ENCODE measurements around the gene MBP.

MBP gene

GRCh38 chr18:77092104-77093066 is 40.2 kb downstream of the MBP start:
- Histone ChIP-seq H3K4me1 (ENCODE audit: control insufficient read depth, insufficient read depth, low read length) (peaks cover 3% of the 10 kb centered on the region), H3K4me3 (ENCODE audit: low read length) (no peak overlapping the region), H3K9me3 (replicated peaks; ENCODE audit: low read length) (no peaks in the 10 kb centered on the region), H3K4me2 (ENCODE audit: low read length) (no peak overlapping the region), H3K9ac (ENCODE audit: low read depth, low read length) (no peak overlapping the region), H3K27me3 (ENCODE audit: control insufficient read depth, insufficient read depth, low read length) (peaks cover 6% of the 10 kb centered on the region), H3K36me3 (ENCODE audit: insufficient read depth, low read length) (no peaks in the 10 kb centered on the region)

DNA sequence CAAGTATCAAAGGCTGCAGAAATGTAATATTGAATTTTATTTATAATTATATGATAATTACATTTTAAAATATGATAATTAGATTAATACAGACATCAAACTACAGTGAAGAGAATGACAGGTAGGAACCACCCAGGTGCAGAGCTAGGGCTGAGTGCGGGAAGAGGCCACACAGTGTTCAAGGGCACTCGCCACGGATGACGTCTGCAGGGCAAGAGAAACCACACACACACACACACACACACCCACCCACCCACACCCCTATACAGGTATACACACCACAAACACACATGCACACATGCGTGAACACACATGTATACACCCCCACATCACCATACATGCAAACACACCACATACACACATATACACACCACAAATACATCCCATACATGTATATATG is 41.2 kb downstream of the MBP start:
- H3K36me3 ChIP-seq (ENCODE audit: insufficient read depth, low read length), result no peaks in the 10 kb centered on the region

DNA sequence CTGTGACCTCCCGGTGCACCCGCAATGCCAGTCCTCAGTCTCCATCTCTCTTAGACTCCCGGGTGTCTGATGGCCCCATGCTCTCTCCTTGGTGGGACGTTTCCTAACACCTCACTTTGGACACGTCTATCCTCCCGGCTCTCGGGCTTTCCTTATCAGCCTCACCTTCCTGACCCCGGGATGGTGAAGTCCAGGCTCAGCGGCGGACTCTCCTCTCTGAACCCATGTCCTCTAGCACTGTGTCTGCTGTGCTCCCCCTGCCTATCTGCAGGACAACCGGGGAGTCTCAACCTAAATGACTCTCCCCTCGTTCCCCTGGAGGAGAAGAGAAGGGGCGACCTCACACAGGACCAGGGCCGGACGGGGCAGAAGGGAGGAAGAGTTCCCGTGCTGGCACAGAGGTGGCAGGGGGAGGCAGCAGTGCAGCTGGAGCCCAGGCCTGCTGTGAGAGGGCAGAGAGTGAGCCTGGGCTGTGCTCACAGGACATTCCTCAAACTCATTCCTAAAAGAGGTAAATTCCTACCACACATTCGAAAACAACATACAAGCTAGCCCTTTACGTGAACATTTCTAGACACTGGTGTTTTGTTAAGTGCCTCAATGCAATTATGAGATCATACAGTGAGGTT is 41.9 kb downstream of the MBP start:
- Histone ChIP-seq H3K9me3 (replicated peaks; ENCODE audit: low read length) (no peaks in the 10 kb centered on the region), H3K27me3 (ENCODE audit: control insufficient read depth, insufficient read depth, low read length) (peaks cover 4% of the 10 kb centered on the region), H3K4me2 (ENCODE audit: low read length) (no peak overlapping the region), H3K9ac (ENCODE audit: low read depth, low read length) (no peak overlapping the region), H3K4me3 (ENCODE audit: low read length) (no peak overlapping the region), H3K36me3 (ENCODE audit: insufficient read depth, low read length) (no peaks in the 10 kb centered on the region), H3K4me1 (ENCODE audit: control insufficient read depth, insufficient read depth, low read length) (peaks cover 19% of the 10 kb centered on the region)

More for the DNA sequence above, 41.2 kb downstream of the MBP start:
- Histone ChIP-seq H3K9ac (ENCODE audit: low read depth, low read length) (no peak overlapping the region), H3K4me3 (ENCODE audit: low read length) (no peak overlapping the region), H3K9me3 (replicated peaks; ENCODE audit: low read length) (no peaks in the 10 kb centered on the region), H3K4me1 (ENCODE audit: control insufficient read depth, insufficient read depth, low read length) (peaks cover 12% of the 10 kb centered on the region), H3K4me2 (ENCODE audit: low read length) (no peak overlapping the region), H3K27me3 (ENCODE audit: control insufficient read depth, insufficient read depth, low read length) (peaks cover 4% of the 10 kb centered on the region)

GRCh38 chr18:77089723-77090285 is 42.8 kb downstream of the MBP start:
- Histone ChIP-seq H3K9me3 (replicated peaks; ENCODE audit: low read length) (no peaks in the 10 kb centered on the region), H3K27me3 (ENCODE audit: control insufficient read depth, insufficient read depth, low read length) (peaks cover 4% of the 10 kb centered on the region), H3K9ac (ENCODE audit: low read depth, low read length) (no peak overlapping the region), H3K36me3 (ENCODE audit: insufficient read depth, low read length) (no peaks in the 10 kb centered on the region), H3K4me3 (ENCODE audit: low read length) (no peak overlapping the region), H3K4me1 (ENCODE audit: control insufficient read depth, insufficient read depth, low read length) (peaks cover 19% of the 10 kb centered on the region), H3K4me2 (ENCODE audit: low read length) (no peak overlapping the region)

DNA sequence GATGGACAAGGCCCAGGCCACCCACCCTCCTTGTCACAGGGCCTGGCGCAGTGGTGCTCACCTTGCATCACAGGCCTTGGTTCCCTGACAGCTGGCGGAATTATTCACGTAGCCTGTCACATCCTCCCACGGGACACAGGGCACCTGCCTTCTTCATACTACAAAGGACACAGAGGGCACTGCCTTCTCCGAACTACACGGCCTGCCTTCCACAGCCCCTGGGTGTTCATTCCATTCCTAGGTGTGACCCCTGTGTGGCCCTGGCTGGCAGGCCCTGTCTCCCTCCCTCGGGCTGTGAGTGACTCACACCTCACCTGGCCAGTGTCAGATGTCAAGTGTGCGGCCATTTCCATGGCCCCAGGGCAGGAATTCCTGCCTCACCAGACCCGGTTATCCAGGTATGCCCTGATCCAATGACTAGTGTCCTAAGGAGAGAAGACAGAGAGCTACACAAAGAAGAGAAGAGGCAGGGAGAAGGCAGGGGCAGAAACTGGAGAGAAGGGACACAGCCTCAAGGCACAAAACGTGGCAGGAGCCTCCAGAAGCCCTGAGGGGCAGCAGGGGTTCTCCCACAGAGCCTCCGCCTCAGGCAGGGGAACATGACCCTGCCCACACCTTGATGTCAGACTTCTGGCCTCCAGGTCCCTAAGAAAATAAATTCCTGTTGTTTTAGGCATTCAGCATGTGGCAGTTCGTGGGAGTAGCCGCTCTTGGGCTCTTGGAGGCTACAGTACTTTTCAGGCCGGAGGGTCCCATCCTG is 43.4 kb downstream of the MBP start:
- H3K4me1 ChIP-seq (ENCODE audit: control insufficient read depth, insufficient read depth, low read length), result peaks cover 19% of the 10 kb centered on the region
- H3K9ac ChIP-seq (ENCODE audit: low read depth, low read length), result no peak overlapping the region
- H3K27me3 ChIP-seq (ENCODE audit: control insufficient read depth, insufficient read depth, low read length), result peaks cover 4% of the 10 kb centered on the region
- H3K36me3 ChIP-seq (ENCODE audit: insufficient read depth, low read length), result no peaks in the 10 kb centered on the region
- H3K4me3 ChIP-seq (ENCODE audit: low read length), result no peak overlapping the region
- H3K9me3 ChIP-seq (replicated peaks; ENCODE audit: low read length), result no peaks in the 10 kb centered on the region
- H3K4me2 ChIP-seq (ENCODE audit: low read length), result no peak overlapping the region

- no peaks in the 10 kb centered on the region for H3K36me3 ChIP-seq (ENCODE audit: insufficient read depth, low read length)
- peaks cover 4% of the 10 kb centered on the region for H3K27me3 ChIP-seq (ENCODE audit: control insufficient read depth, insufficient read depth, low read length)
- no peaks in the 10 kb centered on the region for H3K9me3 ChIP-seq (replicated peaks; ENCODE audit: low read length)
- H3K4me2 ChIP-seq (ENCODE audit: low read length), result peak overlapping the region; percentile 82
- H3K4me3 ChIP-seq (ENCODE audit: low read length), result peak overlapping the region; percentile 44
- H3K4me1 ChIP-seq (ENCODE audit: control insufficient read depth, insufficient read depth, low read length), result peaks cover 19% of the 10 kb centered on the region
- peak overlapping the region; percentile 69 for H3K9ac ChIP-seq (ENCODE audit: low read depth, low read length)
Measured at GRCh38 chr18:77087393-77088141, 45.0 kb downstream of the MBP start.

DNA sequence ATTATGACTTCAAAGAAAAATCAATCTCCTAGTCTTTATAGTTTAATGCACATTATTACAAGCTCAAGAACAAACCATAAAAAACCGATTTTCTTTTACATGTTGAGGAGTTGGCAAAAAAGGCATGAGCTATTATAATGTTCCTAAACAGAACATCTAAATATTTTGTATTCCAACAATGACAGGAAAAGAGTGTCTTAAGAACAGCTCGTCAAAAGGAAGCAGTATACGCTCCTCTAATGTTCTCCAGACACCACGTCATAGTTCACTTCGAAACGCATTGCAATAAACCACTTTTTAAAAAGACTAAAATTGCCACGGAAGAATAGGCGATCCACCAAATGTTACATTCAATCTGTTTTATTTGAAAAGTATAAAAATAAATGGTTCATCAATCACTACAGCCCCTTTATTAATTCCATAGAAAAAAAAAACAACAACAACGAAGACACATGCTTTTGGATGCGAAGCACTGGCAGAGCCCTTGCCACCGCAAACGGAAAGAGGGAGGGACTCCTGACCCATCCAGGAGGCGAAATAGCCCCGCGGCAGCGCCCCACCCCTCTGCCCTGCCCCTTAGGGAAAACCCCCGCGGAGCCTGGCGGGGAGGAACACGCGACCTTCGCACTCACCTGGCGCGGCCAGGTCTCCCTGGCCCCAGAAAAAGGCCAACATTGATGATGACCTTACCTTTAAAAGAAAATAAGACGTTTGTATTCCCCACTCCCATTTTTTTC is 45.8 kb downstream of the MBP start:
- no peaks in the 10 kb centered on the region for H3K36me3 ChIP-seq (ENCODE audit: insufficient read depth, low read length)
- no peaks in the 10 kb centered on the region for H3K9me3 ChIP-seq (replicated peaks; ENCODE audit: low read length)
- H3K9ac ChIP-seq (ENCODE audit: low read depth, low read length), result peak overlapping the region; percentile 69
- H3K4me1 ChIP-seq (ENCODE audit: control insufficient read depth, insufficient read depth, low read length), result peaks cover 19% of the 10 kb centered on the region
- peaks cover 4% of the 10 kb centered on the region for H3K27me3 ChIP-seq (ENCODE audit: control insufficient read depth, insufficient read depth, low read length)
- peak overlapping the region; percentile 82 for H3K4me2 ChIP-seq (ENCODE audit: low read length)
- peak overlapping the region; percentile 44 for H3K4me3 ChIP-seq (ENCODE audit: low read length)

DNA sequence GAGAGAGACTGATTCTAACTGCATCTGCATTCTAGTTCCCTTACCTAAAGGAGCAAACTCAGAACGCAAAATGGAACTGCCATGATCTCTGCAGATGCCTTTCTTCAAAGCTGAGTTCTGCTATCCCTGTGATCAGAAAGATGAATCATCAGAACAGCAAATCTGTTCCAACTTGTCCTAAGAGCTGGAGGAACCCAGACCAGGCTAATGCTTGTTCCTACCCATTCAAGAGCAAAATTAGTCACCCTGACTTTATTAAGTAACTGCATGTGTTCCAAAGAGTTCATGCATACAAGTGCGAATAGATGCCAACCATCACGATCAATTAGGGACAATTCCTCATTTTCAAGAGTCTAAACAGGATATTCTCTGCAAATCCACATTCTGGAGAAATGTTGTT is 46.5 kb downstream of the MBP start:
- Histone ChIP-seq H3K27me3 (ENCODE audit: control insufficient read depth, insufficient read depth, low read length) (peaks cover 4% of the 10 kb centered on the region), H3K9me3 (replicated peaks; ENCODE audit: low read length) (no peaks in the 10 kb centered on the region), H3K36me3 (ENCODE audit: insufficient read depth, low read length) (no peaks in the 10 kb centered on the region), H3K9ac (ENCODE audit: low read depth, low read length) (no peak overlapping the region), H3K4me2 (ENCODE audit: low read length) (peak overlapping the region; percentile 82), H3K4me3 (ENCODE audit: low read length) (no peak overlapping the region), H3K4me1 (ENCODE audit: control insufficient read depth, insufficient read depth, low read length) (peaks cover 24% of the 10 kb centered on the region)

- Histone ChIP-seq H3K4me3 (ENCODE audit: low read length) (no peak overlapping the region), H3K9me3 (replicated peaks; ENCODE audit: low read length) (no peaks in the 10 kb centered on the region), H3K9ac (ENCODE audit: low read depth, low read length) (no peak overlapping the region), H3K27me3 (ENCODE audit: control insufficient read depth, insufficient read depth, low read length) (no peaks in the 10 kb centered on the region), H3K4me1 (ENCODE audit: control insufficient read depth, insufficient read depth, low read length) (peaks cover 32% of the 10 kb centered on the region), H3K4me2 (ENCODE audit: low read length) (no peak overlapping the region), H3K36me3 (ENCODE audit: insufficient read depth, low read length) (no peaks in the 10 kb centered on the region)
Measured at GRCh38 chr18:77084688-77085035, 47.9 kb downstream of the MBP start.

DNA sequence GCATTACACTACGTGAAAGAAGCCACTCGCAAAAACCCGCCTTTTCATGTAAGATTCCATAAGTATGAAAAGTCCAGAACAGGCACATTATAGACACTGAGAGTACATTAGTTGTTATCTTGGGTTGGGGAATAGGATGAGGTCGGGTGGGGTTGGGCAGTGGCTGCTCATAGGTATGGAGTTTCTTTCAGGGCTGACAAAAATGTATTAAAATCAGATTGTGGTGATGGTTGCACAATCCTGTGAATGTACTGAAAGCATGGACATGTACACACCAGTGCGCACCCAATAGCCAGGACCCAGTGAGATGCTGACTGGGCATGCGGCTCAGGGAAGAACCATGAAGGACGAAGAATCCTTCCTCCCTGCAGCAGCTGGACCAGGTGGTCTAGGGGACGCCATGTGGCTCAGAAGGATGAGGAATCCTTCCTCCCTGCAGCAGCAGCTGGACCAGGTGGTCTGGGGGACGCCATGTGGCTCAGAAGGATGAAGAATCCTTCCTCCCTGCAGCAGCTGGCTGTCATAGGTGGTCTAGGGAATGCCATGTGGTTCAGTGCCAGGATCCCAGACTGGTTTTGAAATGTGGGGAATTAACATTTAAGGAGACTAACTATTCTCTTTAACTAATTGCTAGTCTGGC is 50.1 kb downstream of the MBP start:
- Histone ChIP-seq H3K27me3 (ENCODE audit: control insufficient read depth, insufficient read depth, low read length) (no peaks in the 10 kb centered on the region), H3K36me3 (ENCODE audit: insufficient read depth, low read length) (no peaks in the 10 kb centered on the region), H3K9ac (ENCODE audit: low read depth, low read length) (no peak overlapping the region), H3K4me2 (ENCODE audit: low read length) (no peak overlapping the region), H3K4me3 (ENCODE audit: low read length) (no peak overlapping the region), H3K4me1 (ENCODE audit: control insufficient read depth, insufficient read depth, low read length) (peaks cover 39% of the 10 kb centered on the region), H3K9me3 (replicated peaks; ENCODE audit: low read length) (no peaks in the 10 kb centered on the region)

All from skeletal muscle satellite cell (primary cell).